GM19023 (cell line): ENCODE measurements around the gene SEMA4G.

Experiments
- ATAC-seq: cut with Tn5 transposase; IDR thresholded peaks from one replicate; pipeline ENCODE4 v1.9.1; 2021; ENCODE audit warnings: mild to moderate bottlenecking, moderate library complexity; ENCODE audit not compliant: unreplicated experiment

Gene SEMA4G

GRCh38 chr10:100969187-100970075 is at the start of gene SEMA4G:
Gene SEMA4G (plus strand): TSS chr10:100969504. CDS start chr10:100972913, 3,409 bp downstream.
- ATAC-seq = peak; percentile 58

- no peak for ATAC-seq
These were observed 45.7 kb upstream of the SEMA4G start for GRCh38 chr10:100923580-100923979.

- no peak for ATAC-seq
These were observed 42.0 kb upstream of the SEMA4G start for GRCh38 chr10:100927266-100927665.

GRCh38 chr10:100928039-100928438 is 41.3 kb upstream of the SEMA4G start:
- ATAC-seq = no peak

GRCh38 chr10:100930368-100930767 is 38.9 kb upstream of the SEMA4G start:
- ATAC-seq = no peak

GRCh38 chr10:100934084-100934659 is 35.1 kb upstream of the SEMA4G start:
- no peak for ATAC-seq

- no peak for ATAC-seq
These were observed 29.4 kb upstream of the SEMA4G start for GRCh38 chr10:100939763-100940344.

GRCh38 chr10:100942229-100942628 is 27.1 kb upstream of the SEMA4G start:
- no peak for ATAC-seq

GRCh38 chr10:100943508-100943907 is 25.8 kb upstream of the SEMA4G start:
- no peak for ATAC-seq

- no peak for ATAC-seq
These were observed 23.6 kb upstream of the SEMA4G start for GRCh38 chr10:100945754-100946153.

GRCh38 chr10:100948916-100949315 is 20.4 kb upstream of the SEMA4G start:
- ATAC-seq = no peak

- ATAC-seq = no peak
These were observed 9.1 kb upstream of the SEMA4G start for GRCh38 chr10:100960251-100960650.

GRCh38 chr10:100962351-100963080 is 6.8 kb upstream of the SEMA4G start:
- no peak for ATAC-seq

GRCh38 chr10:100963826-100964225 is 5.5 kb upstream of the SEMA4G start:
- no peak for ATAC-seq

GRCh38 chr10:100965820-100966219 is 3.5 kb upstream of the SEMA4G start:
- ATAC-seq = no peak

GRCh38 chr10:100966887-100967286 is 2.4 kb upstream of the SEMA4G start:
- ATAC-seq = no peak

- no peak for ATAC-seq
These were observed 2.0 kb upstream of the SEMA4G start for GRCh38 chr10:100967332-100967731.

- no peak for ATAC-seq
These were observed 1.1 kb upstream of the SEMA4G start for GRCh38 chr10:100968062-100968736.

GRCh38 chr10:100968863-100969186 is 479 bp upstream of the SEMA4G start:
- no peak for ATAC-seq

GRCh38 chr10:100970076-100970913 is 991 bp downstream of the SEMA4G start:
- no peak for ATAC-seq
